Measurements from ENCODE around the gene PEMT.
"Not testable (repeated sequence)": the region's sequence is repeated elsewhere in the genome, so short reads cannot be mapped to it uniquely, and the experiment has no call there.

The PEMT gene

DNA sequence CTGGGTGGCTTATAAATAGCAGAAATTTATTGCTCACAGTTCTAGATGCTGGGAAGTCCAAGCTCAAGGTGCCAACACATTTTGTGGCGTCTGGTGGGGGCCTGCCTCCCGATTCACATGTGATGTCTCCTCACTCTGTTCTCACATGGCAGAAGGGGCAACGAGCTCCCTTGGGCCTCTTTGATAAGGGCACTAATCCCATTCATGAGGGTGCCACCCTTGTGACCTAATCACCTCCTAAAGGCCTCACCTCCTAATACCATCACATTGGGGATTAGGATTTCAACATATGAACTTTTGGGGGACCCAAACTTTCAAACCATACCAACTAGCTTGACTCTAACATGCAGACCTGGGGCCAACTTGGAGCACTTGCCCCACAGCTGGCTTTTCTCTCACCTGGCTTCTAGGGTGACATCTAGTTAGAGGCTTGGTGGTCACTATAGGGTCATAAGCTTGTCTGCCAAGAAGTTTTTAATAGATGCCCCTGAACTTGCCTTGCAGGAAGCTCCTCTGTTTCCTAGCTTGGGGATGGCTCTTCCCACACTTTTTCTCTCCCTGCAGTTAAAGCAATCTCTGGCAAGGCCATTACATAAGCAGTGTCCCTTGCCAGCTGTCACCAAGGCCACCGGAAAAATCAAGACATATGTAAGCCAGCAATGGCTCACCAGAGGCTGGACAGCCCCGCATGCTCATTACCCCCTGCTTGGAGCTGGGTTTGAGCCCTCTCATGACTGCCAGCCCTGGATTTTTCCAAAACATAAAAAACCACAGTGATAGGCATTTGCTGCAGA is 123.1 kb downstream of the PEMT start:
- H3K36me3 ChIP-seq (ENCODE audit: control insufficient read depth, insufficient read depth, low read length), result no peaks in the 10 kb centered on the region
- H3K27me3 ChIP-seq (replicated peaks; ENCODE audit: control insufficient read depth, insufficient read depth, low read length), result no peaks in the 10 kb centered on the region; the same call in 1 of the 2 replicates
- no peak for DNase-seq (ENCODE audit: extremely low read depth, insufficient read length)
- TF ChIP-seq, protein P1, sequence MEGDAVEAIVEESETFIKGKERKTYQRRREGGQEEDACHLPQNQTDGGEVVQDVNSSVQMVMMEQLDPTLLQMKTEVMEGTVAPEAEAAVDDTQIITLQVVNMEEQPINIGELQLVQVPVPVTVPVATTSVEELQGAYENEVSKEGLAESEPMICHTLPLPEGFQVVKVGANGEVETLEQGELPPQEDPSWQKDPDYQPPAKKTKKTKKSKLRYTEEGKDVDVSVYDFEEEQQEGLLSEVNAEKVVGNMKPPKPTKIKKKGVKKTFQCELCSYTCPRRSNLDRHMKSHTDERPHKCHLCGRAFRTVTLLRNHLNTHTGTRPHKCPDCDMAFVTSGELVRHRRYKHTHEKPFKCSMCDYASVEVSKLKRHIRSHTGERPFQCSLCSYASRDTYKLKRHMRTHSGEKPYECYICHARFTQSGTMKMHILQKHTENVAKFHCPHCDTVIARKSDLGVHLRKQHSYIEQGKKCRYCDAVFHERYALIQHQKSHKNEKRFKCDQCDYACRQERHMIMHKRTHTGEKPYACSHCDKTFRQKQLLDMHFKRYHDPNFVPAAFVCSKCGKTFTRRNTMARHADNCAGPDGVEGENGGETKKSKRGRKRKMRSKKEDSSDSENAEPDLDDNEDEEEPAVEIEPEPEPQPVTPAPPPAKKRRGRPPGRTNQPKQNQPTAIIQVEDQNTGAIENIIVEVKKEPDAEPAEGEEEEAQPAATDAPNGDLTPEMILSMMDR (IDR thresholded peaks at IDR 0.05; ENCODE audit: insufficient read depth, low read length, poor library complexity, severe bottlenecking), result no peak
- no peak overlapping the region for H3K4me3 ChIP-seq (replicated peaks; ENCODE audit: low read depth, low read length)

DNA sequence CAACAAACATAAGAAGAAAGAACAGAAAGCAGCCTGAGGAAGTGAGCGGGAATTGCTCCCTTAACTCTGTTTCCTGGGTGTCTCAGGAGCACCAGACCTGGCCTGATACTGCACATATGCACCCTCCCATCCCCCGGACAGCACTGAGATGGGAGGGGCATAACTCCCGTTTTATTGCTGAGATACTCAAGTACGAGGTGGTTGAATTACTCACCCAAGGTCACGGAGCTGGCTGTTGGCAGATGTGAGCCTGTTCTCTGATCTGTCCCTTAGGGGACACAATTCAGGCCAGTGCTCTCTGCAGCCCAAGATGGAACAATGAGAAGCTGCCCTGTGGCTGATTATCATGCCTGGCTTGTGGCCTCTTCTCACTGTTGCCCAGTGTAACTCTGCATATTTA is 123.8 kb downstream of the PEMT start:
- H3K27me3 ChIP-seq (replicated peaks; ENCODE audit: control insufficient read depth, insufficient read depth, low read length), result no peaks in the 10 kb centered on the region; the same call in 1 of the 2 replicates
- H3K36me3 ChIP-seq (ENCODE audit: control insufficient read depth, insufficient read depth, low read length), result no peaks in the 10 kb centered on the region
- TF ChIP-seq, protein P1 (IDR thresholded peaks at IDR 0.05; ENCODE audit: insufficient read depth, low read length, poor library complexity, severe bottlenecking), result no peak
- no peak for DNase-seq (ENCODE audit: extremely low read depth, insufficient read length)
- H3K4me3 ChIP-seq (replicated peaks; ENCODE audit: low read depth, low read length), result no peak overlapping the region

DNA sequence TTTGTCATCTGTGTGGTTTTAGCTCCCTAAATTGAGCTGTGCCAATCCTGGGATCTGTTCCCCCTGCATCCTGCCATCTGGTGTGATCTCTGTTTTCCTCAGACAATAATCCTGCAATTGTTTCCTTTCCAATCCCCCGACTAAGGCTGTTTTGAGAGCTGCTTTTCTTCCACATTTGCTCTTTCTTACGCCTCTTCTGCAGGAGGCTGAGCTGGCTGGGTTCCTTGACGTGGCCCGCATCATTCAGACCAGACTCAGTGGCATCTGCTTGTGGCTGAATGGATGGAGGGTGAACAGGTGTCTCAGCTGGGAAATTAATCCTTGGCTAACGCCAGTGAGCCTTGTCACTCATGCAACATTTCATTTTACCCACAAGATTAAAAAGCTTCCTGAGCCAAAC is 124.5 kb downstream of the PEMT start:
- H3K27me3 ChIP-seq (replicated peaks; ENCODE audit: control insufficient read depth, insufficient read depth, low read length), result no peaks in the 10 kb centered on the region; the same call in 1 of the 2 replicates
- H3K36me3 ChIP-seq (ENCODE audit: control insufficient read depth, insufficient read depth, low read length), result no peaks in the 10 kb centered on the region
- TF ChIP-seq, protein P1 (IDR thresholded peaks at IDR 0.05; ENCODE audit: insufficient read depth, low read length, poor library complexity, severe bottlenecking), result no peak
- no peak overlapping the region for H3K4me3 ChIP-seq (replicated peaks; ENCODE audit: low read depth, low read length)
- DNase-seq (ENCODE audit: extremely low read depth, insufficient read length), result no peak

DNA sequence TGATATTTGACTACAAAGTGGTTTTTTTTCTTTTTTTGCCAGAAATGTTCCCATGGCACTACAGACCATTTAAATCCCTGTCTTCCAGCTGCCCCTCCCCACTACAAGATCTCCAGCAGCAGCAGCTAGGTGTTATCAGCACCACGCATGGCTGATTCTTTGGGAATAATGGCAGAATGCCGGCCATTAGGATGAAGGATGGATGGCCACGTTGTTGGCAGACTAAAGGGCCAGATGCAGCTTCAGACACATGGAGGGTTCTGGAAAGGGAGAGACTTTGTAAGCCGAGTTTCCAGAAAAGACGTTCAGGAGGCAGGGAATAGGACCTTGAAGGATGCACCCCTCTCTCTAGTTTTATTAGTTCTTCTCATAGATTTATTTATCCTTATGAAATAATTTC is 125.0 kb downstream of the PEMT start:
- Histone ChIP-seq H3K27me3 (replicated peaks; ENCODE audit: control insufficient read depth, insufficient read depth, low read length) (no peaks in the 10 kb centered on the region; the same call in 1 of the 2 replicates), H3K4me3 (replicated peaks; ENCODE audit: low read depth, low read length) (no peak overlapping the region), H3K36me3 (ENCODE audit: control insufficient read depth, insufficient read depth, low read length) (no peaks in the 10 kb centered on the region)
- TF ChIP-seq, protein P1 (IDR thresholded peaks at IDR 0.05; ENCODE audit: insufficient read depth, low read length, poor library complexity, severe bottlenecking), result no peak
- no peak for DNase-seq (ENCODE audit: extremely low read depth, insufficient read length)

DNA sequence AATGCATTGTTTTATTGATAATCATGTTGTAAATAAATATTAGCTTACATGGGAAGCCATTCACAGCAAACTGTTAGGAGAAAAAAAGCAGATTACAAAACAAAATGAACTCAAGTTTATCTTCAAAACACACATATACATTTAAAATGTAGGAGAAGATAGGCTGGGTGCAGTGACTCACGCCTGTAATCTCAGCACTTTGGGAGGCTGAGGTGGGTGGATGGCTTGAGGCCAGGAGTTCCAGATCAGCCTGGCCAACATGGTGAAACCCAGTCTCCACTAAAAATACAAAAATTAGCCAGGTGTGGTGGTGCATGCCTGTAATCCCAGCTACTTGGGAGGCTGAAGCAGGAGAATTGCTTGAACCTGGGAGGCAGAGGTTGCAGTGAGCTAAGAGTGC is 125.6 kb downstream of the PEMT start:
- DNase-seq (ENCODE audit: extremely low read depth, insufficient read length); H3K27me3 ChIP-seq (replicated peaks; ENCODE audit: control insufficient read depth, insufficient read depth, low read length); H3K36me3 ChIP-seq (ENCODE audit: control insufficient read depth, insufficient read depth, low read length); H3K4me3 ChIP-seq (replicated peaks; ENCODE audit: low read depth, low read length): not testable (repeated sequence)

DNA sequence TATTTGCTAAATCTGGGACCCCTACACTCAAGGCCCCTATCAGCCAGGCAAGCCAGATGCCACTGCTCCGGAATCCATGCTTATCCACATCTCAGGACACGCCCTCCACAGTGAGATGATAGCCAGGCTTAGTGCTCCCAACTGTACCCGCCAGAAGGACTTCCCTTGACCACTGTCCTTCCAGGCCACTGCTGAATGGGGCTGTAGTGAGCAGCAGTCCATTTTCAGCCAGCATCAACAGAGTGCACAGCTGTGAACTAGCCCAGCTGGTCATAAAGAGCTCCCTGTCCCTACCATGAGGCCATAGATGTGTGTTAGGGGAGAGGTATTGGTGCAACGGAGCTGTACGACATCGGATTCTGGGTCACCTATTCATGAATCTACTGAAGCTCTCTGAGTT is 127.7 kb downstream of the PEMT start:
- Histone ChIP-seq H3K4me3 (replicated peaks; ENCODE audit: low read depth, low read length) (no peak overlapping the region), H3K27me3 (replicated peaks; ENCODE audit: control insufficient read depth, insufficient read depth, low read length) (no peaks in the 10 kb centered on the region; the same call in 1 of the 2 replicates), H3K36me3 (ENCODE audit: control insufficient read depth, insufficient read depth, low read length) (no peaks in the 10 kb centered on the region)
- TF ChIP-seq, protein P1 (IDR thresholded peaks at IDR 0.05; ENCODE audit: insufficient read depth, low read length, poor library complexity, severe bottlenecking), result no peak
- no peak for DNase-seq (ENCODE audit: extremely low read depth, insufficient read length)
